HepG2 (cell line): ENCODE data around the gene ESRP2. TPM values are rescaled to one million over a fixed set of nuclear protein-coding genes. Genes with fewer than 3 reads are reported as not detected.

Source experiments
- ATRX ChIP-seq: sonication (generic); formaldehyde crosslinking; IDR thresholded peaks from 2 replicates; pipeline ENCODE4 v1.4.0; 2020; ENCODE audit warnings: missing genetic modification reagents, borderline replicate concordance
- DNMT3B ChIP-seq: conservative IDR thresholded peaks from 2 replicates; pipeline ENCODE4 v1.6.1; 2016; ENCODE audit warnings: missing biosample characterization, control low read depth
- KDM5A ChIP-seq: fragments of 200-600 bp; sonication (generic); IDR thresholded peaks from 2 replicates; pipeline ENCODE4 v1.7.0; 2018; ENCODE audit warnings: antibody characterized with exemption, mild to moderate bottlenecking, low read length, borderline replicate concordance
- KLF11 ChIP-seq: IDR thresholded peaks from 2 replicates; pipeline ENCODE4 v1.6.1; 2016; ENCODE audit warnings: missing compliant biosample characterization
- MBD4 ChIP-seq: IDR thresholded peaks from 2 replicates; pipeline ENCODE4 v1.6.1; 2012; ENCODE audit warnings: low read length, inconsistent platforms, borderline replicate concordance
- POLR2A ChIP-seq, 2 experiments: IDR thresholded peaks; 2 replicates each; pipeline ENCODE4 v1.6.1; 2011; ENCODE audit warnings: low read depth in 2 of 2, low read length in 2 of 2, mild to moderate bottlenecking in 1 of 2, moderate library complexity in 1 of 2; ENCODE audit not compliant: insufficient read depth in 1 of 2
- TCF7L2 ChIP-seq: IDR thresholded peaks from 2 replicates; pipeline ENCODE4 v1.6.1; 2011; ENCODE audit warnings: mild to moderate bottlenecking, low read depth, low read length, moderate library complexity
- TOE1 ChIP-seq: sonication (generic); formaldehyde crosslinking; IDR thresholded peaks from 2 replicates; pipeline ENCODE4 v1.4.0; 2020; ENCODE audit warnings: mild to moderate bottlenecking, missing genetic modification reagents
- ZBTB7B ChIP-seq: sonication (generic); formaldehyde crosslinking; IDR thresholded peaks from 2 replicates; pipeline ENCODE4 v1.4.0; 2020; ENCODE audit warnings: missing genetic modification reagents
- ZFX ChIP-seq: sonication (generic); formaldehyde crosslinking; IDR thresholded peaks from 2 replicates; pipeline ENCODE4 v1.4.0; 2020; ENCODE audit warnings: mild to moderate bottlenecking, low read depth, missing genetic modification reagents, moderate library complexity
- ZNF230 ChIP-seq: sonication (generic); formaldehyde crosslinking; IDR thresholded peaks from 2 replicates; pipeline ENCODE4 v1.4.0; 2020; ENCODE audit warnings: mild to moderate bottlenecking, missing genetic modification reagents
- ZSCAN25 ChIP-seq: sonication (generic); formaldehyde crosslinking; IDR thresholded peaks from 2 replicates; pipeline ENCODE4 v1.8.0; 2022; ENCODE audit warnings: mild to moderate bottlenecking, missing genetic modification reagents
- polyA plus RNA-seq, 8 experiments: library from polyadenylated mRNA; depleted of rRNA in 3 of 8; stranded (reverse) in 7 of 8; unstranded in 1 of 8; fragments of >200 nt; fragmentation: Illumina TruSeq in 4 of 8; extraction: Trizol in 4 of 8; gene quantifications; 2 replicates each; pipeline versions ENCODE4 v1.2.1 to v1.2.3, GENCODE V29; 2011 to 2016; ENCODE audit warnings: low read depth in 4 of 8, missing spikeins in 1 of 8, mixed read lengths in 1 of 8; ENCODE audit not compliant: insufficient read depth in 1 of 8
- total RNA-seq, 5 experiments: library from RNA; depleted of rRNA; stranded (reverse); fragments of >200 nt; fragmentation: Illumina TruSeq; extraction: Trizol; gene quantifications; 2 replicates each; pipeline ENCODE4 v1.2.3, GENCODE V29; 2016; ENCODE audit warnings: low read depth in 1 of 5
- TF ChIP-seq, protein P1 (sequence below): sonication (generic); formaldehyde crosslinking; IDR thresholded peaks from 2 replicates; pipeline ENCODE4 v1.5.0; 2020; ENCODE audit warnings: mild to moderate bottlenecking, missing genetic modification reagents
- TF ChIP-seq, protein P2 (sequence below): sonication (generic); formaldehyde crosslinking; IDR thresholded peaks from 2 replicates; pipeline ENCODE4 v1.9.0; 2021; ENCODE audit warnings: mild to moderate bottlenecking, missing genetic modification reagents

Gene ESRP2
- total and polyA plus RNA-seq, 2 of the 13 experiments (the other 11 are each of a cell fraction or from before 2014, with no cell fraction given), result 21.1 to 32.4 TPM

DNA sequence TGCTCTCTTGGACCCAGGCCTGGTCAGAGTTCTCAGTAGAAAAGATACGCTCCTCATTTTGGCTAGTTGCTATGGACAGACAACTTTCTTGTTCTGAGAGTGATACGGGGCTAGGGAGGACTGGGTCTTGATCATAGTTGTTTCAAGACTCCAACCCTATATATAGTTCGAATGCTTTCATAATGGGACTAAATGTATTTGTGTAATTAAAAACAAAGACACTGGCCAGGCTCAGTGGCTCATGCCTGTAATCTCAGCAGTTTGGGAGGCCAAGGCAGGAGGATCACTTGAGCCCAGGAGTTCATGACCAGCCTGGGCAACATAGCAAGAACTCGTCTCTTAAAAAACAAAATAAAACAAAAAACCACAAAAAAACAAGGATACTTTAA lies 46.1 kb upstream of the ESRP2 start (continued):
- TF ChIP-seq, protein P1, sequence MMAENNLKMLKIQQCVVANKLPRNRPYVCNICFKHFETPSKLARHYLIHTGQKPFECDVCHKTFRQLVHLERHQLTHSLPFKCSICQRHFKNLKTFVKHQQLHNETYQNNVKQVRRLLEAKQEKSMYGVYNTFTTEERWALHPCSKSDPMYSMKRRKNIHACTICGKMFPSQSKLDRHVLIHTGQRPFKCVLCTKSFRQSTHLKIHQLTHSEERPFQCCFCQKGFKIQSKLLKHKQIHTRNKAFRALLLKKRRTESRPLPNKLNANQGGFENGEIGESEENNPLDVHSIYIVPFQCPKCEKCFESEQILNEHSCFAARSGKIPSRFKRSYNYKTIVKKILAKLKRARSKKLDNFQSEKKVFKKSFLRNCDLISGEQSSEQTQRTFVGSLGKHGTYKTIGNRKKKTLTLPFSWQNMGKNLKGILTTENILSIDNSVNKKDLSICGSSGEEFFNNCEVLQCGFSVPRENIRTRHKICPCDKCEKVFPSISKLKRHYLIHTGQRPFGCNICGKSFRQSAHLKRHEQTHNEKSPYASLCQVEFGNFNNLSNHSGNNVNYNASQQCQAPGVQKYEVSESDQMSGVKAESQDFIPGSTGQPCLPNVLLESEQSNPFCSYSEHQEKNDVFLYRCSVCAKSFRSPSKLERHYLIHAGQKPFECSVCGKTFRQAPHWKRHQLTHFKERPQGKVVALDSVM (CRISPR knock-in tag), result 0 out of 2 replicates have a peak, but pooled peaks have one; percentile 61
- TF ChIP-seq ZBTB7B (CRISPR knock-in tag) (0 out of 2 replicates have a peak, but pooled peaks have one; percentile 2), MBD4 (0 out of 2 replicates have a peak, but pooled peaks have one; percentile 59), KLF11 (CRISPR knock-in tag) (0 out of 2 replicates have a peak, but pooled peaks have one; percentile 5), POLR2A (IDR thresholded peaks at IDR 0.05; ENCODE audit: insufficient read depth in 1 of 2, low read depth in 2 of 2, low read length in 2 of 2) (no peak), ATRX (no peak), ZSCAN25 (CRISPR knock-in tag) (0 out of 2 replicates have a peak, but pooled peaks have one; percentile 11), TOE1 (no peak), ZNF230 (0 out of 2 replicates have a peak, but pooled peaks have one; percentile 0), TCF7L2 (peak; percentile 9; the same call in 1 of the 2 replicates), KDM5A (0 out of 2 replicates have a peak, but pooled peaks have one; percentile 19), DNMT3B (CRISPR knock-in tag) (0 out of 2 replicates have a peak, but pooled peaks have one; percentile 16), ZFX (CRISPR knock-in tag) (0 out of 2 replicates have a peak, but pooled peaks have one; percentile 6)
- TF ChIP-seq, protein P2, sequence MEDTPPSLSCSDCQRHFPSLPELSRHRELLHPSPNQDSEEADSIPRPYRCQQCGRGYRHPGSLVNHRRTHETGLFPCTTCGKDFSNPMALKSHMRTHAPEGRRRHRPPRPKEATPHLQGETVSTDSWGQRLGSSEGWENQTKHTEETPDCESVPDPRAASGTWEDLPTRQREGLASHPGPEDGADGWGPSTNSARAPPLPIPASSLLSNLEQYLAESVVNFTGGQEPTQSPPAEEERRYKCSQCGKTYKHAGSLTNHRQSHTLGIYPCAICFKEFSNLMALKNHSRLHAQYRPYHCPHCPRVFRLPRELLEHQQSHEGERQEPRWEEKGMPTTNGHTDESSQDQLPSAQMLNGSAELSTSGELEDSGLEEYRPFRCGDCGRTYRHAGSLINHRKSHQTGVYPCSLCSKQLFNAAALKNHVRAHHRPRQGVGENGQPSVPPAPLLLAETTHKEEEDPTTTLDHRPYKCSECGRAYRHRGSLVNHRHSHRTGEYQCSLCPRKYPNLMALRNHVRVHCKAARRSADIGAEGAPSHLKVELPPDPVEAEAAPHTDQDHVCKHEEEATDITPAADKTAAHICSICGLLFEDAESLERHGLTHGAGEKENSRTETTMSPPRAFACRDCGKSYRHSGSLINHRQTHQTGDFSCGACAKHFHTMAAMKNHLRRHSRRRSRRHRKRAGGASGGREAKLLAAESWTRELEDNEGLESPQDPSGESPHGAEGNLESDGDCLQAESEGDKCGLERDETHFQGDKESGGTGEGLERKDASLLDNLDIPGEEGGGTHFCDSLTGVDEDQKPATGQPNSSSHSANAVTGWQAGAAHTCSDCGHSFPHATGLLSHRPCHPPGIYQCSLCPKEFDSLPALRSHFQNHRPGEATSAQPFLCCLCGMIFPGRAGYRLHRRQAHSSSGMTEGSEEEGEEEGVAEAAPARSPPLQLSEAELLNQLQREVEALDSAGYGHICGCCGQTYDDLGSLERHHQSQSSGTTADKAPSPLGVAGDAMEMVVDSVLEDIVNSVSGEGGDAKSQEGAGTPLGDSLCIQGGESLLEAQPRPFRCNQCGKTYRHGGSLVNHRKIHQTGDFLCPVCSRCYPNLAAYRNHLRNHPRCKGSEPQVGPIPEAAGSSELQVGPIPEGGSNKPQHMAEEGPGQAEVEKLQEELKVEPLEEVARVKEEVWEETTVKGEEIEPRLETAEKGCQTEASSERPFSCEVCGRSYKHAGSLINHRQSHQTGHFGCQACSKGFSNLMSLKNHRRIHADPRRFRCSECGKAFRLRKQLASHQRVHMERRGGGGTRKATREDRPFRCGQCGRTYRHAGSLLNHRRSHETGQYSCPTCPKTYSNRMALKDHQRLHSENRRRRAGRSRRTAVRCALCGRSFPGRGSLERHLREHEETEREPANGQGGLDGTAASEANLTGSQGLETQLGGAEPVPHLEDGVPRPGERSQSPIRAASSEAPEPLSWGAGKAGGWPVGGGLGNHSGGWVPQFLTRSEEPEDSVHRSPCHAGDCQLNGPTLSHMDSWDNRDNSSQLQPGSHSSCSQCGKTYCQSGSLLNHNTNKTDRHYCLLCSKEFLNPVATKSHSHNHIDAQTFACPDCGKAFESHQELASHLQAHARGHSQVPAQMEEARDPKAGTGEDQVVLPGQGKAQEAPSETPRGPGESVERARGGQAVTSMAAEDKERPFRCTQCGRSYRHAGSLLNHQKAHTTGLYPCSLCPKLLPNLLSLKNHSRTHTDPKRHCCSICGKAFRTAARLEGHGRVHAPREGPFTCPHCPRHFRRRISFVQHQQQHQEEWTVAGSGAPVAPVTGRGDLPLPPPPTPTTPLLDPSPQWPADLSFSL (CRISPR knock-in tag), result 0 out of 2 replicates have a peak, but pooled peaks have one; percentile 1
